ENCODE results near the gene SEMA4C.

DNA sequence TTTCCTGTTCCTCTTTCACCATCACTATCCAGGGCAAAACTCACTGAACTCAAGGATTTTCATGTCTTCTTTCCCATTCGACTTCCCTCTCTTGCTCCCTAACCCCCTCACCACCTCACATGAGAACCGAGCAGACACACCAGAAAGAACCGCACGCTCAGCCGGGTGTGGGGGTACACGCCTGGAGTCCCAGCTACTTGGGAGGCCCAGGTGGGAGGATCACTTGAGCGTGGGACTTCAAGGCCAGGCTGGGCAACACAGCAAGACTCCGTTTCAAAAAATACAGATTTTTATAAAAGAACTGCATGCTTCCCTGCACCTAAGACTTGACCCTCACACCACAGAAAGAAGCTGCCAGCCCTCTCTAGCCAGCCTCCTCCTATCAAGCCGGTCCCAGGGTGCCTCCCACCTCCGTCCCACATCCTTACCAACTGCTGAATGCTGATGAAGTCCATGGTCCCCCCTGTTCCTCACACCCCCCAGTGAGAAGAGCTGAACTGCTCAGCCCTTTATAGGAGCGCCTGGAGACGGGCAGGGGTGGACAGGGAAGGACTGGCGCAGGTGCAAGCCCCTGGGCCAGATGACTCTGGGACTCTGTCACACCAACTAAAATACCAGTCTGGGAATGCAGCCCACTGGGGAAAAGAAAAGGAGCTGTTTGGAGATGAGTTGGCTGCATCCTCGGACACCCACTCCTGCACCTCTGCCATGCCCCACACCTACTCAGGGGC, 26.2 kb downstream of the SEMA4C start, which contains the start of gene ANKRD23:
- TF ChIP-seq EZH2 (IDR thresholded peaks at IDR 0.05) (no peak), FOXP2 (optimal IDR thresholded peaks at IDR 0.05; ENCODE audit: control extremely low read depth, extremely low read length, insufficient read depth) (no peak), POLR2AphosphoS5 (IDR thresholded peaks at IDR 0.05; ENCODE audit: borderline replicate concordance, low read depth, low read length) (no peak)

Measured in SK-N-MC (cell line).